CD14-positive monocyte (primary cell): ENCODE measurements around the gene SLC24A3. TPM values are rescaled to one million over a fixed set of nuclear protein-coding genes. Genes with fewer than 3 reads are reported as not detected.

ENCODE experiments used
- DNase-seq, 3 donors: peaks; one replicate each; pipeline ENCODE4 v3.0.0-alpha.2; 2011 to 2022
- H2AFZ ChIP-seq: 2 replicates; pipeline ENCODE4 v1.6.0; 2012; ENCODE audit warnings: mild to moderate bottlenecking, low read depth, low read length, inconsistent platforms; ENCODE audit not compliant: insufficient read depth, poor library complexity, severe bottlenecking
- H3K27ac ChIP-seq, 2 donors: 1 replicate in 1 of 2; 2 replicates in 1 of 2; pipeline ENCODE4 v1.5.1; 2012 to 2013; ENCODE audit warnings: low read length in 2 of 2, control low read depth in 1 of 2, inconsistent platforms in 1 of 2, low read depth in 1 of 2, mild to moderate bottlenecking in 1 of 2
- H3K27me3 ChIP-seq, 2 donors: one replicate each; pipeline versions ENCODE4 v1.6.0 to v1.6.1; 2011 to 2013; ENCODE audit warnings: low read length in 2 of 2; ENCODE audit not compliant: control insufficient read depth in 2 of 2, insufficient read depth in 2 of 2
- H3K36me3 ChIP-seq, 2 donors: replicated peaks in 1 of 2; 1 replicate in 1 of 2; 2 replicates in 1 of 2; pipeline versions ENCODE4 v1.5.1 to v1.6.1; 2012 to 2013; ENCODE audit warnings: low read length in 2 of 2, control low read depth in 1 of 2, inconsistent platforms in 1 of 2, mild to moderate bottlenecking in 1 of 2; ENCODE audit not compliant: insufficient read depth in 2 of 2, control insufficient read depth in 1 of 2
- H3K4me1 ChIP-seq, 2 donors: 1 replicate in 1 of 2; 2 replicates in 1 of 2; pipeline versions ENCODE4 v1.5.1 to v1.6.1; 2012 to 2013; ENCODE audit warnings: low read length in 2 of 2, control low read depth in 1 of 2, inconsistent platforms in 1 of 2, mild to moderate bottlenecking in 1 of 2, moderate library complexity in 1 of 2; ENCODE audit not compliant: insufficient read depth in 2 of 2, control insufficient read depth in 1 of 2
- H3K4me2 ChIP-seq: replicated peaks from 2 replicates; pipeline ENCODE3; 2012; ENCODE audit warnings: low read length, moderate library complexity, mild to moderate bottlenecking; ENCODE audit not compliant: poor library complexity, severe bottlenecking; ENCODE audit errors: extremely low read depth
- H3K4me3 ChIP-seq, 3 experiments: fragments of 200-600 bp in 1 of 3; sonication (generic) in 1 of 3; replicated peaks in 1 of 3; 1 replicate in 2 of 3; 2 replicates in 1 of 3; pipeline ENCODE4 v1.5.1; 2011 to 2013; ENCODE audit warnings: low read length in 3 of 3, mild to moderate bottlenecking in 3 of 3, control low read depth in 2 of 3, low read depth in 2 of 3, inconsistent platforms in 1 of 3, moderate library complexity in 1 of 3
- H3K79me2 ChIP-seq: 2 replicates; pipeline ENCODE4 v1.6.0; 2012; ENCODE audit warnings: mild to moderate bottlenecking, control low read depth, inconsistent platforms, low read length, moderate library complexity; ENCODE audit not compliant: insufficient read depth
- H3K9ac ChIP-seq: 2 replicates; pipeline ENCODE4 v1.6.0; 2017; ENCODE audit warnings: low read length, mild to moderate bottlenecking; ENCODE audit not compliant: insufficient read depth, poor library complexity, severe bottlenecking
- H3K9me3 ChIP-seq, 2 donors: replicated peaks in 1 of 2; 1 replicate in 1 of 2; 2 replicates in 1 of 2; pipeline versions ENCODE4 v1.5.1 to v1.6.1; 2012 to 2013; ENCODE audit warnings: low read length in 2 of 2, control low read depth in 1 of 2; ENCODE audit not compliant: control insufficient read depth in 1 of 2, insufficient read depth in 1 of 2
- H4K20me1 ChIP-seq: 2 replicates; pipeline ENCODE4 v1.6.0; 2012; ENCODE audit warnings: mild to moderate bottlenecking, low read length, control low read depth, moderate library complexity; ENCODE audit not compliant: insufficient read depth
- H3K27ac Mint-ChIP-seq, 7 donors: one replicate each; pipeline ENCODE4 v1.8.0; 2020; ENCODE audit warnings: mild to moderate bottlenecking in 7 of 7, mixed read lengths in 7 of 7, moderate library complexity in 6 of 7, inconsistent platforms in 2 of 7
- H3K27me3 Mint-ChIP-seq, 3 donors: one replicate each; pipeline ENCODE4 v1.8.0; 2021 to 2022; ENCODE audit warnings: low read depth in 3 of 3, mild to moderate bottlenecking in 3 of 3, mixed read lengths in 3 of 3, moderate library complexity in 3 of 3, inconsistent platforms in 1 of 3
- H3K36me3 Mint-ChIP-seq, 2 donors: one replicate each; pipeline ENCODE4 v1.8.0; 2020; ENCODE audit warnings: mixed read lengths in 2 of 2, inconsistent platforms in 1 of 2, mild to moderate bottlenecking in 1 of 2
- H3K4me1 Mint-ChIP-seq: one replicate; pipeline ENCODE4 v1.8.0; 2020; ENCODE audit warnings: mild to moderate bottlenecking, mixed read lengths
- H3K4me3 Mint-ChIP-seq, 2 donors: one replicate each; pipeline ENCODE4 v1.8.0; 2020; ENCODE audit warnings: mild to moderate bottlenecking in 2 of 2, mixed read lengths in 2 of 2, moderate library complexity in 1 of 2
- H3K9me3 Mint-ChIP-seq, 7 donors: one replicate each; pipeline ENCODE4 v1.8.0; 2020 to 2022; ENCODE audit warnings: mixed read lengths in 7 of 7, mild to moderate bottlenecking in 6 of 7, moderate library complexity in 6 of 7, inconsistent platforms in 2 of 7
- WGBS: methylation state at CpG from one replicate; pipeline ENCODE4 v1.1.5; 2013; ENCODE audit warnings: missing lambda C conversion rate; ENCODE audit not compliant: insufficient coverage; 5-methylcytosine and 5-hydroxymethylcytosine counted together
- intact Hi-C, 2 donors: fragments of 100-400 bp; cut with micrococcal nuclease; formaldehyde crosslinking; loops; one replicate each; pipeline versions ENCODE4 v1.15.0 to v1.15.1; 2023
- polyA plus RNA-seq, 3 donors: library from polyadenylated mRNA; depleted of rRNA in 1 of 3; unstranded in 2 of 3; stranded (reverse) in 1 of 3; fragments of 300-500 nt in 2 of 3; fragments of >200 nt in 1 of 3; fragmentation: Illumina TruSeq in 2 of 3; gene quantifications; 1 replicate in 2 of 3; 2 replicates in 1 of 3; pipeline ENCODE4 v1.2.3, GENCODE V29; 2012 to 2021
- TF ChIP-seq, protein P1 (sequence below): fragments of 200-600 bp; IDR thresholded peaks from one replicate; pipeline ENCODE4 v1.8.0; 2022; ENCODE audit warnings: antibody characterized with exemption, mild to moderate bottlenecking

Gene SLC24A3
- polyA plus RNA-seq, 3 donors = 0.04 to 0.08 TPM; not detected in 1

DNA sequence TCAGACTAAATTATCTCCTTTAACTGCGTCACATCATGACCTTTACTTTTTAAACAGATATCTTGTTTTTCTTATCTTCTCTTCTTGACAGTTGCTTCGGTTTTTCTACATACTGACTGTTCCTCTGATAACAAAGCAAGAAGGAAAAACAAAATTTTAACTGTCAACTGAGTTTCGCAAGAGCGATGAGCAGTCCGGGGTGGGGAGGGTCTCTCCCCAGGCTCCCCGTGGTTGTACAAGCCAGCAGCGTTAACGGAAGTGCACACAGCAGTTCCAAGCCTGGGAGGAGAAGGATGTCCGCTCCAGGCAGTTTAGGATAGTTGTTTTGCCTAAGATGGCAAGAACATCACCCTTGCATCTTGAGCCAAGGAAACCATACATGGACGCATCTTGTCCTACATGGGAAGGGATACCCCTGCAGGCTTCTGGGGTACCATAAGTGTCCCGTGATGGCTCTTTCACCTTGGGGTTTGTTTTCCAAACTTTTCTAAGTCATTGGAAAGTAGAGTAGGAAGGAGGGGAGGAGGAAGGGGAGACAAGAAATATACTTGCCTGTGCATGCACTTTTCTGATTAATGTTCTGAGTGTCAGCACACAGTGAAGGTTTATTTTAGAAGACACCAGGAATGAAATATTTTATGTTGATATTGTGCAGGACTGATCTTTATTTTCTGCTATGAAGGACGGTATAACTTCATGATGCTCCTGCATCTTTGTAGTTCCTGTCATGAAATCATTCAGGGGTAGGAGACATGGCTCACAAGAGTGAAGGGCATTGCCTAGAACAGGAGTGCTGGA, 20.8 kb downstream of the SLC24A3 start:
- TF ChIP-seq, protein P1, sequence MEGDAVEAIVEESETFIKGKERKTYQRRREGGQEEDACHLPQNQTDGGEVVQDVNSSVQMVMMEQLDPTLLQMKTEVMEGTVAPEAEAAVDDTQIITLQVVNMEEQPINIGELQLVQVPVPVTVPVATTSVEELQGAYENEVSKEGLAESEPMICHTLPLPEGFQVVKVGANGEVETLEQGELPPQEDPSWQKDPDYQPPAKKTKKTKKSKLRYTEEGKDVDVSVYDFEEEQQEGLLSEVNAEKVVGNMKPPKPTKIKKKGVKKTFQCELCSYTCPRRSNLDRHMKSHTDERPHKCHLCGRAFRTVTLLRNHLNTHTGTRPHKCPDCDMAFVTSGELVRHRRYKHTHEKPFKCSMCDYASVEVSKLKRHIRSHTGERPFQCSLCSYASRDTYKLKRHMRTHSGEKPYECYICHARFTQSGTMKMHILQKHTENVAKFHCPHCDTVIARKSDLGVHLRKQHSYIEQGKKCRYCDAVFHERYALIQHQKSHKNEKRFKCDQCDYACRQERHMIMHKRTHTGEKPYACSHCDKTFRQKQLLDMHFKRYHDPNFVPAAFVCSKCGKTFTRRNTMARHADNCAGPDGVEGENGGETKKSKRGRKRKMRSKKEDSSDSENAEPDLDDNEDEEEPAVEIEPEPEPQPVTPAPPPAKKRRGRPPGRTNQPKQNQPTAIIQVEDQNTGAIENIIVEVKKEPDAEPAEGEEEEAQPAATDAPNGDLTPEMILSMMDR = no peak
- H3K27ac ChIP-seq = no peak overlapping the region
- peaks cover 37% of the 10 kb centered on the region for H3K4me1 Mint-ChIP-seq
- H3K36me3 Mint-ChIP-seq = no peaks in the 10 kb centered on the region
- DNase-seq = peak in 2 of 3 donors; percentile 43 to 60
- H3K9me3 ChIP-seq = no peaks in the 10 kb centered on the region
- peak overlapping the region; percentile 37 for H3K4me2 ChIP-seq
- H3K27me3 ChIP-seq = no peaks in the 10 kb centered on the region
- H3K27me3 Mint-ChIP-seq = peaks cover 0 to 5% (median 2%) of the 10 kb centered on the region in 3 donors
- peak overlapping the region in 1 of 7 donors; percentile 26 for H3K27ac Mint-ChIP-seq
- no peaks in the 10 kb centered on the region for H3K36me3 ChIP-seq
- intact Hi-C loops = no loop called here
- WGBS = 27% methylated on average over 8 of the region's 12 CpGs
- no peaks in the 10 kb centered on the region for H3K79me2 ChIP-seq
- H3K9me3 Mint-ChIP-seq = peaks cover 0 to 6% (median 0%) of the 10 kb centered on the region in 7 donors
- H4K20me1 ChIP-seq = no peaks in the 10 kb centered on the region
- H3K4me1 ChIP-seq = peaks cover 25% of the 10 kb centered on the region in 2 donors
- H3K4me3 ChIP-seq = peak overlapping the region in 1 of 3 experiments; percentile 24
- no peak overlapping the region for H3K9ac ChIP-seq
- H3K4me3 Mint-ChIP-seq = peak overlapping the region; percentile 46 to 48
- peak overlapping the region; percentile 24 for H2AFZ ChIP-seq

DNA sequence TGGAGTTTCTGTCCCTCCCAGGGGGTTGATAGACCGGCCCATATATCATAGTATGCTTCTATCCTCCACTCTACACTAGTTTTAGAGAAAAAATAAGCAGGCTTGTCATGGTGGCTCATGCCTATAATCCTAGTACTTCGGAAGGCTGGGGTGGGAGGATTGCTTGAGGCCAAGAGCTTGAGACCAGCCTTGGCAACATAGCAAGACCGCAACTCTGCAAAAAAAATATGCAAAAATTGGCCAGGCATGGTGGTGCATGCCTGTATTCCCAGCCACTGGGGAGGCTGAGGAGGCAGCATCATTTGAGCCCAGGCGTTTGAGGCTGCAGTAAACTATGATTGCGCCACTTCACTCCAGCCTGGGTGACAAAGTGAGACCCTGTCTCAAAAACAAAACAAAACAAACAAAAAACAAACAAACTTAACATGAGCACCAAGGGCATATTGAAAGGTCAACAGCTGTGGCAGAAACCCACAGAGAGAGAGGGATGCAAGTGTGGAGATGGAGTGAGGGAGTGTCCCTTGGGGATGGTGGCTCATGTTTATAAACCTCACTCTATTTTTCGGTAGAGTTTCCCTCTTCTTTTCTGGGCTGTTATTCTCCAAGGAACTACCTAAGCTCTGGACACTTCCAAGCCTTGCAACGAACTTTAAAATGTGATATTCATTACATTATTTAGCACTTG, 24.1 kb downstream of the SLC24A3 start:
- no peaks in the 10 kb centered on the region for H3K36me3 ChIP-seq
- Mint-ChIP-seq H3K27me3 (peaks cover 0 to 5% (median 2%) of the 10 kb centered on the region in 3 donors), H3K4me1 (peaks cover 54% of the 10 kb centered on the region), H3K36me3 (no peaks in the 10 kb centered on the region), H3K9me3 (peaks cover 0 to 3% (median 0%) of the 10 kb centered on the region in 7 donors), H3K4me3 (no peak overlapping the region), H3K27ac (no peak overlapping the region)
- DNase-seq = no peak
- peaks cover 41% of the 10 kb centered on the region in 2 donors for H3K4me1 ChIP-seq
- 83% methylated on average over 3 of the region's 7 CpGs for WGBS
- H3K9ac ChIP-seq = no peak overlapping the region
- H3K79me2 ChIP-seq = no peaks in the 10 kb centered on the region
- no peak overlapping the region for H3K27ac ChIP-seq
- no peaks in the 10 kb centered on the region for H3K9me3 ChIP-seq
- no peak overlapping the region for H3K4me2 ChIP-seq
- H4K20me1 ChIP-seq = no peaks in the 10 kb centered on the region
- H3K27me3 ChIP-seq = no peaks in the 10 kb centered on the region
- H3K4me3 ChIP-seq = no peak overlapping the region
- intact Hi-C loops = no loop called here
- H2AFZ ChIP-seq = no peak overlapping the region
- TF ChIP-seq, protein P1 = no peak
